ENCODE results near the gene CAPN2. TPM values are rescaled to one million over a fixed set of nuclear protein-coding genes. Genes with fewer than 3 reads are reported as not detected.

The CAPN2 gene
- total RNA-seq, 6 experiments from 2014 or later, result 380 to 424 (median 413) TPM

DNA sequence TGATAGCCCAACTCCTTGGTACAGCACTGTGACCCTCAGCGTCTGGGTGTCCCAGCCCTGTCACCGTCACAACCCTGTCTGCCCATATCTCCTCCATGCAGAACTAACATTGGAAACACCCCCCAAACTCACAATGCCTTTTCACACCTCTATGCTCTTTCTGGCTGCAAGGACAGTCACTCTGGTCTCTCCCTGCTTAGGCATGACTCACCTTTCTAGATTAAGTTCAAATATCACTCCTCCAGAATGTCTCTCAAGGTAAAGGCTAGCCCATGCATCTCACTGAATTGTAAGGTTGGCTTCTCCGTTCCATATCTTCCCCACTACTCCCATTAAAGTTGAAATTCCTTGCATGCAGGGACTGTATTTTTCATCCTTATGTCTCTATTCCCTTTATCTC, 29.8 kb upstream of the CAPN2 start:
- H3K27me3 Mint-ChIP-seq (ENCODE audit: insufficient read depth), result peaks cover 17% of the 10 kb centered on the region
- no peak for DNase-seq
- H3K9me3 Mint-ChIP-seq, result no peaks in the 10 kb centered on the region
- no peak for TF ChIP-seq CTCF (IDR thresholded peaks at IDR 0.05)
- H3K27ac Mint-ChIP-seq, result no peak overlapping the region
- H3K36me3 Mint-ChIP-seq (ENCODE audit: low read depth), result no peaks in the 10 kb centered on the region
- H3K4me1 Mint-ChIP-seq (ENCODE audit: low read depth), result no peaks in the 10 kb centered on the region
- no peak overlapping the region for H3K4me3 Mint-ChIP-seq

DNA sequence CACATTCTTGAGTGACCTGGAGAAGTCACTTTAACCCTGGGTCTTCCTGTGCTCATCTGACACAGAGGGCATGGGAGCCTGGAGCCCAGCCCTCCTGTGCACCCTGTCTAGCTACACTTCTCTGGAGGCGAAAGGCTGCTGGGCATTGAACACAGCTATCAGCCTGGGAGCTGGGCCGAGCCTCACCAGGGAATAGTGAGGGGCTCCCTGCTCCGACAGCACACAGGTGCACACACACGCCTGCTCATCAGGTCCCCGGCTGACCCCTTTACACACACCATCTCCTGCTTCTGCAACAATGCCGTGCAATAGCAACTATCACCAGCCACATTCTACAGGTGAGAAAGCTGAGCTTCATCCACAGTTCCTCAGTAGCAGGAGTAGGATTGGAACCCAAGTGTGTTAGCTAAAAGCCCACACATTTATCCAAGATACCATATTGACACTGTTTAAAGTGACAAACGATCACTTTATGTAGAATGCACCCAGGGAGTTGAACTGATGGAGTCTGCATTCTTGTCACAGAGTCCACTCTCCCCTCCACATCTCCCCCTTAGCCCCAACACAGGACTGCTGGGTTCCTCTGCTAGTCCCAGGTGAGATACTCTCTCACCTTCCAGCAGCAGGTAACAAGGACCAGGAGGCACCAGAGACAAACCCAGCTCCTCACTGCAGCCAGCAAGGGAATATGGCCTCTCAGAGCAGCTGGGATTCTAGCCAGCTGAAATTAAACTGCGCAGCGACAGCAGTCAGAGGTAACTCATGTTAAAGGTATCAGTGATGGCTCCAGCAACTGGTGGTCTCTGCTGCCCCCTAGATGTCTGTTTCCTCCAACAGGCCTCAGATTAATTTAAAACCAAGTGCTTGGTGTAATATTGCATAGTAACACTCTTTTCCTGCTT, 28.5 kb upstream of the CAPN2 start:
- H3K4me1 Mint-ChIP-seq (ENCODE audit: low read depth), result no peaks in the 10 kb centered on the region
- H3K36me3 Mint-ChIP-seq (ENCODE audit: low read depth), result no peaks in the 10 kb centered on the region
- TF ChIP-seq CTCF (IDR thresholded peaks at IDR 0.05), result peak; percentile 81
- peak; percentile 36 for DNase-seq
- peaks cover 22% of the 10 kb centered on the region for H3K27me3 Mint-ChIP-seq (ENCODE audit: insufficient read depth)
- no peaks in the 10 kb centered on the region for H3K9me3 Mint-ChIP-seq
- H3K4me3 Mint-ChIP-seq, result no peak overlapping the region
- no peak overlapping the region for H3K27ac Mint-ChIP-seq

DNA sequence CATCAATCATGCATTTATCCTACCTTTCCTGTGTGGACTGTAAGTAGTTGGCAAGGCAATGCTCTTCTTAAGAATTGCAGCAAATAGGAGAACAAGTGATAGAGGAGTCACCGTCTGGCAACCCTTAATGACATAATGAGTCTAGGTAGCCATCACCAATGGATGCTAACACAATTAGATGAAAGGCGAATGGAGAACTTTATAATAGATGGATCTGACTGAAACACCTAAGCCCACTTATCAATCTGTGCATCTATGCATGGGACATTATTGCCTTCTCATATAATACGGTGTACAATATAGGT, 27.9 kb upstream of the CAPN2 start:
- no peak for DNase-seq
- no peak overlapping the region for H3K27ac Mint-ChIP-seq
- no peak overlapping the region for H3K4me3 Mint-ChIP-seq
- peak; percentile 37 for TF ChIP-seq CTCF (IDR thresholded peaks at IDR 0.05)
- no peaks in the 10 kb centered on the region for H3K9me3 Mint-ChIP-seq
- no peaks in the 10 kb centered on the region for H3K4me1 Mint-ChIP-seq (ENCODE audit: low read depth)
- H3K27me3 Mint-ChIP-seq (ENCODE audit: insufficient read depth), result peaks cover 22% of the 10 kb centered on the region
- no peaks in the 10 kb centered on the region for H3K36me3 Mint-ChIP-seq (ENCODE audit: low read depth)

- no peak overlapping the region for H3K27ac Mint-ChIP-seq
- H3K36me3 Mint-ChIP-seq (ENCODE audit: low read depth), result no peaks in the 10 kb centered on the region
- peaks cover 9% of the 10 kb centered on the region for H3K4me1 Mint-ChIP-seq (ENCODE audit: low read depth)
- peaks cover 14% of the 10 kb centered on the region for H3K27me3 Mint-ChIP-seq (ENCODE audit: insufficient read depth)
- no peak for TF ChIP-seq CTCF (IDR thresholded peaks at IDR 0.05)
- no peaks in the 10 kb centered on the region for H3K9me3 Mint-ChIP-seq
- no peak for DNase-seq
- H3K4me3 Mint-ChIP-seq, result no peak overlapping the region
These were observed 21.2 kb upstream of the CAPN2 start for GRCh38 chr1:223691121-223691520.

DNA sequence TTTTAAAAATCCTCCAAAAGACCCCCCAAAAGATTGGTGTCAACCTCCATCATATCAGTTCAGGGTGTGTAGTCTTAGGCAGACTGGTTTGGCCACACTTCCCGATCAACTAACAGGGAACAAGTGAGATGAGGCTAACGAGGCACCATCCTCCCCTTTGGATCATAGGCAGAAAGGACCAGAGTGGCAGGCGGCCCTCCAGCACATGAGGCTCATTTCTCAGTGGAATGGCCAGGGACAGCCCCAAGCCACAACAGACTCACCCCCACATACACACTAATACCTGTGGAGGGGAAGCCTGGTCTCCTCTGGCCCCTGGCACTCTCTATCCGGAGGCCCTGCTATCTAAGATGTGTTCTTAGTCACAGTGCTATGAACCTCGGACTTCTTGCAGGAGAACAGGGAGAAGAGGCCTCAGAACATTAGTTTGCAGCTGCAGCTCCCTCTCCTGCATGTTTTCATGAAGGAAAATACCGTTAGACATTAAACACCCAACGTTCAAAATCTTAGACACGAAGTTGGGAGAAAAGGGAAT, 17.3 kb upstream of the CAPN2 start:
- no peak for TF ChIP-seq CTCF (IDR thresholded peaks at IDR 0.05)
- Mint-ChIP-seq H3K4me3 (no peak overlapping the region), H3K4me1 (ENCODE audit: low read depth) (peaks cover 33% of the 10 kb centered on the region), H3K9me3 (no peaks in the 10 kb centered on the region), H3K27me3 (ENCODE audit: insufficient read depth) (no peaks in the 10 kb centered on the region), H3K36me3 (ENCODE audit: low read depth) (no peaks in the 10 kb centered on the region), H3K27ac (no peak overlapping the region)
- DNase-seq, result no peak
